ENCODE measurements around the gene PACRG.

DNA sequence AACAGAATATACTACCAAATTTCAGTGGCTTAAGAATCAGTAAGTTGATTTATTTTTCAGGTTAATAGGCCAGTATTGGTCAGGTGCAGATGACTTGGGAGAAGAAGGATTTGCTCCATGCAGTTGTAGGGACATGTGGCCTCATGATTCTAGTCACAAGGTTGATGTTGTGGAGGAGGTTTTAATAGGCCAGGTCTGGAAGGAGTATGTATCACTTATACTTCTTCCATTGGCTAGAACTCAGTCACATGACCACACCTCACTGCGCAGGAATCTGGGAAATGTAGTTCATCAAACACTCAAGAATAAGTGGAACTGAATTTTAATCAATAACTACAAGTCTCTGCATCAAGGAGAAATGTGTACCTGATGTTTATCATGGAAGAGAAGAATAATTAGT, 405.2 kb downstream of the PACRG start:
- TF ChIP-seq POLR2AphosphoS5 (IDR thresholded peaks at IDR 0.05): no peak
- TF ChIP-seq, protein P1, sequence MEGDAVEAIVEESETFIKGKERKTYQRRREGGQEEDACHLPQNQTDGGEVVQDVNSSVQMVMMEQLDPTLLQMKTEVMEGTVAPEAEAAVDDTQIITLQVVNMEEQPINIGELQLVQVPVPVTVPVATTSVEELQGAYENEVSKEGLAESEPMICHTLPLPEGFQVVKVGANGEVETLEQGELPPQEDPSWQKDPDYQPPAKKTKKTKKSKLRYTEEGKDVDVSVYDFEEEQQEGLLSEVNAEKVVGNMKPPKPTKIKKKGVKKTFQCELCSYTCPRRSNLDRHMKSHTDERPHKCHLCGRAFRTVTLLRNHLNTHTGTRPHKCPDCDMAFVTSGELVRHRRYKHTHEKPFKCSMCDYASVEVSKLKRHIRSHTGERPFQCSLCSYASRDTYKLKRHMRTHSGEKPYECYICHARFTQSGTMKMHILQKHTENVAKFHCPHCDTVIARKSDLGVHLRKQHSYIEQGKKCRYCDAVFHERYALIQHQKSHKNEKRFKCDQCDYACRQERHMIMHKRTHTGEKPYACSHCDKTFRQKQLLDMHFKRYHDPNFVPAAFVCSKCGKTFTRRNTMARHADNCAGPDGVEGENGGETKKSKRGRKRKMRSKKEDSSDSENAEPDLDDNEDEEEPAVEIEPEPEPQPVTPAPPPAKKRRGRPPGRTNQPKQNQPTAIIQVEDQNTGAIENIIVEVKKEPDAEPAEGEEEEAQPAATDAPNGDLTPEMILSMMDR (IDR thresholded peaks at IDR 0.05): no peak
- no peak for TF ChIP-seq EP300 (IDR thresholded peaks at IDR 0.05)
- no peak for TF ChIP-seq POLR2A (IDR thresholded peaks at IDR 0.05)

Data from stomach (tissue), 4 donors.